Glutamatergic neuron (in vitro differentiated cells): Measurements from ENCODE around the gene PTPN13. TPM values are rescaled to one million over a fixed set of nuclear protein-coding genes. Genes with fewer than 3 reads are reported as not detected.
A peak's percentile ranks its signal among the peaks of the same experiment; 100 is the strongest.

Source experiments
- DNase-seq: peaks from one replicate; pipeline ENCODE4 v3.0.0; 2022
- H3K27ac Mint-ChIP-seq: one replicate; pipeline ENCODE4 v1.8.0; 2020; ENCODE audit warnings: mild to moderate bottlenecking, mixed read lengths, inconsistent platforms; ENCODE audit not compliant: unreplicated experiment
- H3K27me3 Mint-ChIP-seq: one replicate; pipeline ENCODE4 v1.8.0; 2020; ENCODE audit warnings: mild to moderate bottlenecking, moderate library complexity, mixed read lengths, inconsistent platforms; ENCODE audit not compliant: unreplicated experiment
- H3K36me3 Mint-ChIP-seq: one replicate; pipeline ENCODE4 v1.8.0; 2020; ENCODE audit warnings: mild to moderate bottlenecking, mixed read lengths, inconsistent platforms; ENCODE audit not compliant: unreplicated experiment
- H3K4me1 Mint-ChIP-seq: one replicate; pipeline ENCODE4 v1.8.0; 2020; ENCODE audit warnings: mild to moderate bottlenecking, low read depth, mixed read lengths, inconsistent platforms; ENCODE audit not compliant: unreplicated experiment
- H3K4me3 Mint-ChIP-seq: one replicate; pipeline ENCODE4 v1.8.0; 2020; ENCODE audit warnings: mild to moderate bottlenecking, mixed read lengths, inconsistent platforms; ENCODE audit not compliant: unreplicated experiment
- H3K9me3 Mint-ChIP-seq: one replicate; pipeline ENCODE4 v1.8.0; 2020; ENCODE audit warnings: mild to moderate bottlenecking, moderate library complexity, mixed read lengths, inconsistent platforms; ENCODE audit not compliant: unreplicated experiment
- CTCF ChIP-seq: fragments of 200-600 bp; sonication (generic); IDR thresholded peaks from one replicate; pipeline ENCODE4 v1.5.0; 2021; ENCODE audit not compliant: partially characterized antibody, unreplicated experiment
- total RNA-seq: library from RNA; stranded (reverse); fragmentation: NEBNext Ultra II Directional; extraction: Animal tissue kit (Norgen Biotek cat#: 25700); gene quantifications from one replicate; pipeline ENCODE4 v1.2.1, GENCODE V29; 2021; ENCODE audit not compliant: unreplicated experiment

PTPN13 gene
- total RNA-seq, 1 donor from 2014 or later, result 44.1 TPM

- no peaks in the 10 kb centered on the region for H3K36me3 Mint-ChIP-seq
- no peaks in the 10 kb centered on the region for H3K27me3 Mint-ChIP-seq
- no peak overlapping the region for H3K4me3 Mint-ChIP-seq
- H3K4me1 Mint-ChIP-seq, result peaks cover 8% of the 10 kb centered on the region
- H3K9me3 Mint-ChIP-seq, result no peaks in the 10 kb centered on the region
- DNase-seq, result no peak
- no peak for TF ChIP-seq CTCF
- H3K27ac Mint-ChIP-seq, result no peak overlapping the region
Observed at GRCh38 chr4:86587381-86588140, 6.6 kb upstream of the PTPN13 start.

- no peak for TF ChIP-seq CTCF
- Mint-ChIP-seq H3K4me3 (no peak overlapping the region), H3K27me3 (peaks cover 4% of the 10 kb centered on the region), H3K27ac (no peak overlapping the region), H3K4me1 (peaks cover 11% of the 10 kb centered on the region), H3K36me3 (no peaks in the 10 kb centered on the region), H3K9me3 (peaks cover 5% of the 10 kb centered on the region)
- DNase-seq, result no peak
Observed at GRCh38 chr4:86592553-86593249, 1.4 kb upstream of the PTPN13 start.

GRCh38 chr4:86594559-86595425 is 677 bp downstream of the PTPN13 start:
- Mint-ChIP-seq H3K27me3 (peaks cover 4% of the 10 kb centered on the region), H3K4me1 (peaks cover 11% of the 10 kb centered on the region), H3K36me3 (no peaks in the 10 kb centered on the region), H3K4me3 (peak overlapping the region; percentile 92), H3K27ac (peak overlapping the region; percentile 93), H3K9me3 (peaks cover 5% of the 10 kb centered on the region)
- no peak for TF ChIP-seq CTCF
- peak; percentile 65 for DNase-seq

GRCh38 chr4:86595426-86595805 is 1.3 kb downstream of the PTPN13 start:
- Mint-ChIP-seq H3K27me3 (peaks cover 4% of the 10 kb centered on the region), H3K27ac (peak overlapping the region; percentile 93), H3K4me3 (peak overlapping the region; percentile 92), H3K4me1 (peaks cover 11% of the 10 kb centered on the region), H3K9me3 (peaks cover 5% of the 10 kb centered on the region), H3K36me3 (no peaks in the 10 kb centered on the region)
- DNase-seq, result no peak
- TF ChIP-seq CTCF, result no peak
